Left renal cortex interstitium (tissue), 4 donors: ENCODE measurements around the gene CRLF2. TPM values are rescaled to one million over a fixed set of nuclear protein-coding genes. Genes with fewer than 3 reads are reported as not detected.
"Not testable (repeated sequence)": the region's sequence is repeated elsewhere in the genome, so short reads cannot be mapped to it uniquely, and the experiment has no call there.

Source experiments
- DNase-seq, 4 donors: peaks; one replicate each; pipeline ENCODE4 v3.0.0-alpha.2; 2013; ENCODE audit warnings: low read depth in 4 of 4, low spot score in 2 of 4, missing footprints in 1 of 4
- polyA plus RNA-seq, 4 donors: library from polyadenylated mRNA; unstranded; fragments of 120-200 nt; gene quantifications; one replicate each; pipeline ENCODE4 v1.2.1, GENCODE V29; 2013; ENCODE audit not compliant: insufficient read length in 4 of 4

The CRLF2 gene
- polyA plus RNA-seq, 4 donors: 0.11 to 0.18 TPM; not detected in 2

DNA sequence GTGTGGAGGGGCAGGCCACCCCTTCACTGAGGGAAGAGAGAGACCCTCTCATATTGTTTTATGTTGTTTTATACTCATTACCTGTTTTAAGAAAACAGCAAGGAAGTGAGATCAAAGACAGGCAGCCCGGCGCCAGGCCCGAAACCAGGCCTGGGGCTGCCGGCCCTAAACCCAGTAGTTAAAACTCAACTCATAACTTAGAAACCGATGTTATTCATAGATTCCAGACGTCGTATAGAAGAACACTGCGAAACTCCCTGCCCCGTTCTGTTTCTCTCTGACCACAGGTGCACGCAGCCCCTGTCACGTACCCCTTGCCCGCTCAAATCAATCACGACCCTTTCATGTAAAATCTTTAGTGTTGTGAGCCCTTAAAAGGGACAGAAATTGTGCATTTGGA is 40.5 kb downstream of the CRLF2 start:
- DNase-seq: not testable (repeated sequence)

DNA sequence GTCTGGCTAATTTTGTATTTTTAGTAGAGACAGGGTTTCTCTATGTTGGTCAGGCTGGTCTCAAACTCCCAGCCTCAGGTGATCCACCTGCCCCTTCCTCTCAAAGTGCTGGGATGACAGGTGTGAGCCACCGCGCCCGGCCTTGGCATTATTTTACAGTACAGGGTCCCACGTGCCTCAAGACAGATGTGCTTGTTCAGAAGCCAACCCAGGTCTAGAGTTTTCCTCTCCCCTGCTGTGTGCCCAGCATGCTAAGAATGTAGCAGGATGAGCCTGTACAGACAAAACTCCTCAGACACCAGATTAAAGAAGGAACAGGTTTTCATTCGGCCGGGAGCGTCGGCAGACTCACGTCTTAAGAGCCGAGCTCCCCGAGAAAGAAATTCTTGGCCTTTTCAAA is 42.2 kb downstream of the CRLF2 start:
- no peak for DNase-seq

DNA sequence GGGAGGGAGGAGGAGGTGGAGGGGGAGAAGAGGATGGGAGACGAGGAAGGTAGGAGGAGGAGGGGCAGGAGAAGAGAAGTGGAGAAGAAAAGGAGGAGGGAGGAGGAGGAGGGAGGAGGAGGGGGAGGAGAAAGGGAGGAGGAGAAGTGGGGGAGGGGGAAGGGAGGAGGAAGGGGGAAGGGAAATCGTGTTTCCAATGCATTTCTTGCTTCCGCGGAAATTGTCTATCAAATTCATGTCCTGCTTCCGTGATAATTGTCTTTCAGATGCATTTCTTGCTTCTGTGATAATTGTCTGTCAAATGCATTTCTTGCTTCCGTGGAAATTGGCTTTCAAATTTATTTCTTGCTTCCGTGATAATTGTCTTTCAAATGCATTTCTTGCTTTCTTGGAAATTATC is 43.3 kb downstream of the CRLF2 start:
- no peak for DNase-seq

DNA sequence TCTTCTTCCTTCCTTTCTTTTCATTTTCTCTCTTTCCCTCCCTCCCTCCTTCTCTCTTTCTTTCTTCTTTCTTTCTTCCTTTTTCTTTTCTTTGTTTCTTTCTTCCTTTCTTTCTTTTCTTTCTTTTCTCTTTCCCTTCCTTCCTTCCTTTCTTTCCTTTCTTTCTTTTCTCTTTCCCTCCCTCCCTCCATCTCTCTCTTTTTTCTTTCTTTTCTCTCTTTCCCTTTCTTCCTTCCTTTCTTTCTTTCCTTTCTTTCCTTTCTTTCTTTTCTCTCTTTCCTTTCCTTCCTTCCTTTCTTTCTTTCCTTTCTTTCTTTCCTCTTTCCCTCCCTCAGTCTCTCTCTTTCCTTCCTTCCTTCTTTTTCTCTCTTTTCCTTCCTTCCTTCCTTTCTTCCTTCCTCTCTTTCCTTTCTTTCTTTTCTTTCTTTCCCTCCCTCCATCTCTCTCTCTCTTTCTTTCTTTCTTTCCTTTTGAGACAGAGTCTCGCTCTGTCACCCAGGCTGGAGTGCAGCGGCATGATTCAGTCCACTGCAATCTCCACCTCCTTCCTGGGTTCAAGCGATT is 44.4 kb downstream of the CRLF2 start:
- DNase-seq: no peak

DNA sequence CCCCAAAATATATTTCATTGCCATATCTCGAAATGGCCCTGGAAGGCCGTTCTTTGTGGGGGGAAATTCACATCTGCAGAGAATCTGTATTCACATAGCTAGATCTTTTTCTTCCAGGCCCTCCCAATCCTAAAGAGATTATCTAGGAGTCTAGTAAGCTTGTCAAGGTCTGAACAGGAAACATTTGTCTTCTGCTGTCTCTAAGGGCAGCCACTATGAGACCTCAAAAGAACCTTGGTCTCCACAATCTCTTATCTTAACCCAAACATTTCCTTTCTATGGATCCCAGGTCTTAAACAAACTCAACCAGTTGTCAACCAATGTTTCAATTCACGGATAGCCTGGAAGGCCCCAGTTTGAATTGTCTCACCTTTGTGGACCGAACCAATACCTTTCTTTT is 45.0 kb downstream of the CRLF2 start:
- DNase-seq: no peak

DNA sequence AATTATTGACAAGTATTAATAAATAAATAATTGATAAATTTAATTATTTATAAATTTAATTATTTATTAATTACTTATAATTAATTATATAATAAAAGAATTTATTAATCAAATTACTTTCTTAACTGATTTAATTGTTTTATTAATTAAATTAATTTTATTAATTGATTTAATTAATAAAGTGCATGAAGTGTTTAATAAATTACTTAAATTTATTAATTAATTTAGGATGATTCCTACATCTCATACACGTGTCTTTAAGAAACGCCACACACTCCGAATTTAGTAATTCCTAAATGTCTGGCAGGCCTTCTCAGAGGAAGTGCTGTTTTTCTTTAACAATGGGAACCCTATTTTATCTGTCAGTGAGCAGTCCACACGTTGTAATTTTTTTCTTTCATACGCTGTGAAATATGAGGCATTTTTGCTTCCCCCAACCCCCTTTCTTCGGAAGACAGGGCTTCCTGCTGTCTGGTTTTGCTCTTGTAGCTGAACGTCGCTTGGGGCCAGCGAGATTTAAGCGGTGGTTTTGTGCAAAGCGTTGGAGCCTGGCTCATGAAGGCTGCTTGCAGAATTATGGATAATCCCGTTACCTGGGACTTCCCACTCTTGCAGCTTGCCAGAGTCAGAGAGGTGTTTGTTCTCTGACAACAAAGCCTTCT is 46.8 kb downstream of the CRLF2 start:
- no peak for DNase-seq

DNA sequence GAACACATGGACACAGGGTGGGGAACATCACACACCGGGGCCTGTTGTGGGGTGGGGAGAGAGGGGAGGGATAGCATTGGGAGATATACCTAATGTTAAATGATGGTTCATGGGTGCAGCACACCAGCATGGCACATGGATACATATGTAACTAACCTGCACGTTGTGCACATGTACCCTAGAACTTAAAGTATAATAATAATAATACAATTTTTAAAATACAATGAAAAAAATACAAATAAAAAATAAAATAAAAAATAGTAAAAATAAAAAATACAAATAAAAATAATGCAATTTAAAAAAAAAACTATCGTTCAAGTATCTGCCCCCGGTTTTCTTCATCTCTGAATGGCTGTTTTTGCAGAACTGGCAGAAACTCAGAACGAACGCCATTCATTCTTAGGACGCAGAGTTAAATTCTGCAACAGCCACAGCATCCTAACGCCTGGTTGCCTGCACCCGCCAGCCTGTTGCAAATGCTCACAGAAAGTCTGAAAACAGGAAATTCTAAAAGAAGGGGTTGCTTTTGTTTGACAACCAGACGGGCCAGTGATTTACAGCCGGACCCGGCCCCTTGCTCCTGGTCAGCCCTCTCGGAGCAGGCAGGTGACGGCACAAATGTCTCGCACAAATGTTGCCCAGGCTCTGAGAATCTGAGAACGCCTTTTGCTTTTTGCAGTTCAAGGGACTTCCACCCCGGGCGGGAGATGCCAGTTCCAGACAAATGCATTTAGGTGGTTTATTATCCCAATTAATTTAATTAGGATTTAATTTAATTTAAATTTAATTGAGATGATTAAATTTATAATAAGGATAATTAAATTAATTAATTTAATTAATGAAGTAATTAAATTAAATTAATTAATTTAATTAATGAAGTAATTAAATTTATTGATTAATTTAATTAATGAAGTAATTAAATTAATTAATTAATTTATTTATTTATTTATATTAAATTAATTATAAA is 47.8 kb downstream of the CRLF2 start:
- no peak for DNase-seq

DNA sequence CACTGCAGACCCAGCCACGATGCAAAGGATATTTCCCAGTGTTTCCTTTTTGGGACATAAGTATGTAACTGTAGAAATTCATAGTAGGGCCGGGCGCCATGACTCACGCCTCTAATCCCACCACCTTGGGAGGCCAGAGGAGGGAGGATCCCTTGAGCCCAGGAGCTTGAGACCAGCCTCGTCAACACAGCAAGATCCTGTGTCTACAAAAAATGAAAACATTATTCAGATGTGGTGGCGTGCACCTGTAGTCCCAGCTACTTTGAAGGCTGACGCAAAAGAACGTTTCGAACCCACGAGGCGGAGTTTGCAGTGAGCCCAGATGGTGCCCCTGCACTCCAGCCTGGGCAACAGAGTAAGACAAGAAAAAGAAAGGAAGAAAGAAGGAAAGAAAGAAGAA is 49.2 kb downstream of the CRLF2 start:
- no peak for DNase-seq

DNA sequence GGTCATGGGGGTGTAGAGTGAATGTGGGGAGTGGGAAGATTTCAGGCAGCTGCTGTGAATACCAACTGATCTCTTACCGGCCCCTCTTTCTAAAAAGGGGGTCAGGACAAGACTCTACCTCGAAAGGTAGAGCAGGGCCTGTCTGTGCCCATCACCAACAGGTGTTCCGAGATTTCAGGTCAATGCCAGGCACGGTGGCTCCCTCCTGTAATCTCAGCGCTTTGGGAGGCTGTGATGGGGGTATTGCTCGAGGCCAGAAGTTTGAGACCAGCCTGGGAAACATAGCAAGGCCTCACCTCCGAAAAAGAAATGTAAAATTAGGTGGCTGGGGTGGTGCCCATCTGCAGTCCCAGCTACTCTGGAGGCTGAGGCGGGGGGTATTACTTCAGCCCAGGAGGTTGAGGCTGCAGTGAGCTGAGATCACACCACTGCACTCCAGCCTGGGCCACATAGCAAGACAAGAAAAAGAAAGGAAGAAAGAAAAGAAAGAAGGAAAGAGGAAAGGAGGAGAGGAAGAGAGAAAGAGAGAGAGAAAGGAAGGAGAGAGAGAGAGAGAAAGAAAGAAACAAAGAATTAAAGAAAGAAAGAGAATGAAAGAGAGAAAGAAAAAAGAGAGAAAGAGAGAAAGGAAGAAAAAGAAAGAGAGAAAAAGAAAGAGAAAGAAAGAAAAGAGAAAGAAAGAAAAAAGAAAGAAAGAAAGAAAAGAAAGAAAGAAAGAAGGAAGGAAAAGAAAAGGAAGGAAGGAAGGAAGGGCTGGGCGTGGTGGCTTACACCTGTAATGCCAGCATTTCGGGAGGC is 50.1 kb downstream of the CRLF2 start:
- no peak for DNase-seq

DNA sequence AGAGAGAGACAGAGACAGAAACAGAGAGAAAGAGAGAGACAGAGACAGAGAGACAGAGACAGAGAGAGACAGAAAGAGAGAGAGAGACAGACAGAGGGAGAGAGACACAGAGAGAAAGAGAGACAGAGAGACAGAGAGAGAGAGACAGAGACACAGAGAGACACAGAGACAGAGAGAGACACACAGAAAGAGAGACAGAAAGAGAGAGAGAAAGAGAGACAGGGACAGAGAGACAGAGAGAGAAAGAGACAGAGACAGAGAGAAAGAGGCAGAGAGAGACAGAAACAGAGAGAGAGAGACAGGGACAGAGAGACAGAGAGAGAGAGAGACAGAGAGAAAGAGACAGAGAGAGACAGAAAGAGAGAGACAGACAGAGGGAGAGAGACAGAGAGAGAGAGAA is 52.9 kb downstream of the CRLF2 start:
- DNase-seq: no peak

DNA sequence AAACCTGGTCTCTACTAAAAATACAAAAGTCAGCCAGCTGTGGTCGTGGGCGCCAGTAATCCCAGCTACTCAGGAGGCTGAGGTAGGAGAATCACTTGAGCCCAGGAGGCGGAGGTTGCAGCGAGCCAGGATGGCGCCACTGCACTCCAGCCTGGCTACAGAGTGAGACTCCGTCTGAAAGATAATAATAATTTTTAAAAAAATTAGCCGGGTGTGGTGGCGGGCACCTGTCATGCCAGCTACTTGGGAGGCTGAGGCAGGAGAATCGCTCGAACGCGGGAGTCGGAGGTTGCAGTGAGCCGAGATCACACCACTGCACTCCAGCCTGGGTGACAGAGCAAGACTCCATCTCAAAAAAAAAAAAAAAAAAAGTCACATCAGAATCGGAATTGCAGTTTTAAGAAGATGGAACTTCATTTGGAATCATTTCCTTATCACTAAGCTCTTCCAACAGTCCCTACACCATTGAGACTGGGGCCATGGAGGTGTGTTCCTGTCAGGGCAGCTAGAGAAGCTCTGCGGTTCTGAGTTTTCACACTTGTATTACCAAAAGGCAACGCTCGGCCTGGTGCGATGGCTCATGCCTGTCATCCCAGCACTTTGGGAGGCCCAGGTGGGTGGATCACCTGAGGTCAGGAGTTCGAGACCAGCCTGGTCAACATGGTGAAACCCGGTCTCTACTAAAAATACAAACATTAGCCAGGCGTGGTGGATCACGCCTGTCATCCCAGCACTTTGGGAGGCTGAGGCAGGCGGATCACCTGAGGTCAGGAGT is 55.6 kb downstream of the CRLF2 start:
- DNase-seq: not testable (repeated sequence)

DNA sequence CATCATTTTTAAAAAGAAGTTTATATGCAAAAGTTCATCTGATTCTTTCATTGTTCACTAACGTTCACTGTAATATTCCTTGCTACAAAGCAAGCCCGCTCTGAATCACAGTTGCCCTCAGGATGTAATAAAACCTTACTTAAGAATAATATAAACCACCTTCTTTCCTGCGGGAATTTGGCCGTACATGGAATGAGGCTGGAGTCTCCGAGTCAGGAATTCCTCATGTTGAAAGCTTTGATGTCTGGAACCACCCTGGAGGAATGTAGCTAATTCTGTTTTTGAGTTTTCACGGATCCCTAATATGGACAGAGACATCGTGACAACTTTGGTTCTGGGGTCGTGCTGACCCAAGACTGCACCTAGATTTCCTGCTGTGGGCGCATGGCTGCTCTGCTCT is 58.5 kb downstream of the CRLF2 start:
- DNase-seq: no peak

DNA sequence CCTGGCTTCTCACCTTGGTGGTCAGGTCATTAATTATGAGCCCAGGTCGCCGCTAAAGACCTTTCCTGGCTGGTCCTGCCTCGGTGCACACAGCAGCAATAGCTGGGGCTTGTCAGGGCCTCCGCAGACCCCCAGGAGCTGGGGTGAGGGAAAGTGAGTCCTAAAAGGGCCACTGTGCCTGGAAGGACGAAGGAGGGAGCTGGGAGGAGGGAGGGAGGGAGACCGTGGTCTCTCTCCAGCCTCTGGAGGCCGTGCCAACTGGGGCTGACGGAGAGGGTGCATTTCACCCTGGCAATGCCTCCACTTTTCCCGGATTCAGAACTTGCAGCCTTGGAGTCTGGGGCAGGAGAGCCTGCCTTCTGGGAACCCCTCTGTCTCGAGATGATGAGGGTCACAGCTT is 60.4 kb downstream of the CRLF2 start:
- DNase-seq: no peak

DNA sequence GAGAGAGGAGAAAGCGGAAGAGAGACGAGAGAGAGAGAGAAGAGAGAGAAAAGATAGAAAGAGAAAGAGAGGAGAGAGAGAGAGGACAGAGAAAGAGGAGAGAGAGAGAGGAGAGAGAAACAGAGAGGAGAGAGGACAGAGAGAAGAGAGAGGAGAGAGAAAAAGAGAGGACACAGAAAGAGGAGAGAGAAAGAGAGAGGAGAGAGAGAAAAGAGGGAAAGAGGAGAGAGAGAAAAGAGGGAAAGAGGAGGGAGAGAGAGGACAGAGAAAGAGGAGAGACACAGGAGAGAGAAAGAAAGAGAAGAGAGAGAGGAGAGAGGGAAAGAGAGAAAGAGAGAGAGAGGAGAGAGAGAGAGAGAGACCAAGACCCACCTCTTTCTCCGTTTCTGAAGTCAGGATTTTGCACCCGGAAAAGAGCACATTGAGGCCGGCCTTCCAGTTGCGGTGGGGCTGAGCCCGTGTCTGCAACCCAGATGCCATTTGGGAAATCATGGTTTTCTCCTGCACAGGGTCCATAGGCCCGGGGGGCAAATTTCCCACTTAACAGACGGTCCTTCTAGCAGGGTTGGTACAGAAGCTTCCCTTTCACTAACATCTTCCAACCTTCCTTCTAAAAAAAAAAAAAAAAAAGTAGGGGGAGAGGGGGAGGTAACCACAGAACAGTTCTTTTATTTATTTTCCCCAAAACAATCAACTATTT is 60.9 kb downstream of the CRLF2 start:
- DNase-seq: no peak

DNA sequence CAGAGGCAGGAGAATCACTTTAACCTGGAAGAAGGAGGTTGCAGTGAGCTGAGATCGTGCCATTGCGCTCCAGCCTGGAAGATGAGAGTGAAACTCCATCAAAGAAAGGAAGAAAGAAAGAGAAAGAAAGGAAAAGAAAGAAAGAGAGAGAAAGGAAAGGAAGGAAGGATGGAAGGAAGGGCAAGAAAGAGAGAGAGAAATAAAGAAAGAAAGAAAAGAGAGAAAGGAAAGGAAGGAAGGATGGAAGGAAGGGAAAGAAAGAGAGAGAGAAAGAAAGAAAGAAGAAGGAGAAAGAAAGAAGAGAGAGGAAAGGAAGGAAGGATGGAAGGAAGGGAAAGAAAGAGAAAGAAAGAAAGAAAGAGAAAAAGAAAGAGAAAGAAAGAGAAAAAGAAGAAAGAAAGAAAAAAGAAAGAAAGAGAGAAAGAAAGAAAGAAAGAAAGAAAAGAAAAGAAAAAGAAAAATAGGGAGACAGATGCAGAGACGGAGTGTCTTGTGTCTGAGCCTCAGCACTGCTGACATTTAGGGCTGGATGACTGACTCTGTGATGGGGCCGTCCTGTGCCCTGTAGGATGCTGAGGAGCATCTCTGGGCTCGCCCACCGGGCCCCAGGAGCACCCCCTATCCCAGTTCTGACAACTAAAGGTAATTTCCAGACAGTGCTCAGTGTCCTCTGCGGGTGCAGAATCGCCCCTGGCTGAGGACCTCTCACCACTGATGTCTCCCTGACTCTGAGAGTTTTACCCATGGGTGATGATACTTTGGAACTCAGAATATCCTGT is 61.7 kb downstream of the CRLF2 start:
- DNase-seq: no peak

DNA sequence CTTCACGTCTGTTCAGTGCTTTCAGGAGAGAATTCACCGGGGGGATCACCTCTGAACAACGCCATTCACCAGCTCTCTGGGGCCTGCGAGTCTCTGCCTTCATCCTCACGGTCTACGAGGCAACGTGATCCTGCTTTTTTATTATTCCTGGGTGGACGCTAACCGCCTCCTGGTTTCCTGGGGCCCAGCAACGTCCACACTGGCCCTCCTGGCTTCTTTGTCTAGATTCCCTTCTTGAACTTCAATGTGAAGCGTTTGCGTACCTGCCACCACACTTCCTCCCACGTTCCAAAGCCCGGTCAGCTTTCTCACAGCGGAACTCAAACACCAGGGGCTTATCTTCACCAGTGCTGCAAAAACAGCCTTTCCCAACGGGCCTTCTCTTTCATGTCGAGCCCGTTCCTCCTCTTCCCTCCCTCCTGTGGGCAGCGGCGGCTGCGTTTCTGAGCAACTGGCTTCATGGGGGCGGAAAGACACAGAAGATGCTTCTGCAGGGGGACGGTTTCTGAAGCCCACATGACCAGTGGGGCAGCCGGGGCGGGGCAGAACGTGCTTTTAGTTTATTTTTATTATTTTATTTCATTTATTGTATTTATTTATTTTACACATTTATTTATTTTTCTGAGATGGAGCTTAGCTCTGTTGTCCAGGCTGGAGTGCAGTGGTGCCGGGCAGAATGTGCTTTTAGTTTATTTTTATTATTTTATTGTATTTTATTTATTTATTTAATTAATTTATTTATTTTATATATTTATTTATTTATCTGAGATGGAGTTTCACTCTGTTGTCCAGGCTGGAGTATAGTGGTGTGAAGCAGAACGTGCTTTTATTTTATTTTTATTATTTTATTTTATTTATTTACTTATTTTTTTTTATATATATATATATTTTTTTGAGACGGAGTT is 64.6 kb downstream of the CRLF2 start:
- no peak for DNase-seq

DNA sequence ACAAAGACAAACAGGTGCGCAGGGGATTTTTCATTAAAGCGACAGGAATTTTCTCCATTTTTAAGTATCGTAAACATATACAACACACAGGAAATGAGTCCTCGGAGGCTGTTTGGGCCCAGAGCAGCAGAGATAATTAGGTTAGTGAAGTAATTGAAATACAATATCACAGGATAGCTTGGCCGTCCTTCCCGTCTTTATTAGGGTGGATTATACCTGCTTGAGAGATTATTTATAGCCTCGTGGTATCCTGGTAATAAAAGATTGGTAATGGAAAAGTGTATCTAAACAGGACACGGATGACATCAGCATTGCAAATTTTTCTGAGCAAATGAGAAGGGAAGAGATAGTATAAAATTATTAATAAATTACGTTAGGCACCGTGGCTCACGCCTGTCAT is 68.2 kb downstream of the CRLF2 start:
- no peak for DNase-seq
